BLaER1 (cell line): ENCODE results near the gene E2F4.
A peak's percentile ranks its signal among the peaks of the same experiment; 100 is the strongest.

Experiments used
- H3K27ac ChIP-seq: shearing (Covaris generic); formaldehyde crosslinking; 2 replicates; pipeline ENCODE4 v1.8.1; 2022
- H3K27me3 ChIP-seq: shearing (Covaris generic); formaldehyde crosslinking; 2 replicates; pipeline ENCODE4 v1.8.1; 2022
- H3K36me3 ChIP-seq: shearing (Covaris generic); formaldehyde crosslinking; 2 replicates; pipeline ENCODE4 v1.8.1; 2022
- H3K4me1 ChIP-seq: shearing (Covaris generic); formaldehyde crosslinking; 2 replicates; pipeline ENCODE4 v1.8.1; 2022
- H3K4me2 ChIP-seq: shearing (Covaris generic); formaldehyde crosslinking; 2 replicates; pipeline ENCODE4 v1.8.1; 2022
- H3K4me3 ChIP-seq: shearing (Covaris generic); formaldehyde crosslinking; 2 replicates; pipeline ENCODE4 v1.8.1; 2022
- H3K9ac ChIP-seq: shearing (Covaris generic); formaldehyde crosslinking; 2 replicates; pipeline ENCODE4 v1.8.1; 2022
- H3K9me3 ChIP-seq: shearing (Covaris generic); formaldehyde crosslinking; 2 replicates; pipeline ENCODE4 v1.8.1; 2022
- H4K20me1 ChIP-seq: shearing (Covaris generic); formaldehyde crosslinking; 2 replicates; pipeline ENCODE4 v1.8.1; 2022
- Cebpa-rat ChIP-seq: shearing (Covaris generic); IDR thresholded peaks from 2 replicates; pipeline ENCODE4 v1.8.1; 2022

Gene E2F4

GRCh38 chr16:67213197-67214019, 21.5 kb downstream of the E2F4 start:
- no peaks in the 10 kb centered on the region for H3K27me3 ChIP-seq
- no peak overlapping the region for H3K4me2 ChIP-seq
- H3K4me3 ChIP-seq, result no peak overlapping the region
- no peak for TF ChIP-seq Cebpa-rat
- no peaks in the 10 kb centered on the region for H3K9me3 ChIP-seq
- H3K27ac ChIP-seq, result no peak overlapping the region
- no peaks in the 10 kb centered on the region for H3K36me3 ChIP-seq
- H3K9ac ChIP-seq, result no peak overlapping the region
- H4K20me1 ChIP-seq, result no peaks in the 10 kb centered on the region
- H3K4me1 ChIP-seq, result peaks cover 33% of the 10 kb centered on the region

- Histone ChIP-seq H3K4me3 (no peak overlapping the region), H3K9me3 (no peaks in the 10 kb centered on the region), H3K27ac (no peak overlapping the region), H3K36me3 (no peaks in the 10 kb centered on the region), H3K4me1 (peaks cover 51% of the 10 kb centered on the region), H3K4me2 (no peak overlapping the region), H4K20me1 (no peaks in the 10 kb centered on the region), H3K9ac (no peak overlapping the region), H3K27me3 (no peaks in the 10 kb centered on the region)
- TF ChIP-seq Cebpa-rat, result no peak
These were observed 23.8 kb downstream of the E2F4 start for GRCh38 chr16:67215706-67216105.

GRCh38 chr16:67216612-67217490, 24.9 kb downstream of the E2F4 start:
- H3K9me3 ChIP-seq, result no peaks in the 10 kb centered on the region
- peaks cover 59% of the 10 kb centered on the region for H3K4me1 ChIP-seq
- no peaks in the 10 kb centered on the region for H3K36me3 ChIP-seq
- no peaks in the 10 kb centered on the region for H3K27me3 ChIP-seq
- peak overlapping the region; percentile 62 for H3K27ac ChIP-seq
- TF ChIP-seq Cebpa-rat, result no peak
- peak overlapping the region; percentile 45; the same call in 1 of the 2 replicates for H3K9ac ChIP-seq
- no peak overlapping the region for H3K4me3 ChIP-seq
- peak overlapping the region; percentile 81 for H3K4me2 ChIP-seq
- H4K20me1 ChIP-seq, result no peaks in the 10 kb centered on the region

- H3K36me3 ChIP-seq, result peaks cover 12% of the 10 kb centered on the region
- H3K27me3 ChIP-seq, result no peaks in the 10 kb centered on the region
- no peak overlapping the region for H3K27ac ChIP-seq
- peaks cover 51% of the 10 kb centered on the region for H3K4me1 ChIP-seq
- peaks cover 19% of the 10 kb centered on the region for H4K20me1 ChIP-seq
- H3K4me3 ChIP-seq, result no peak overlapping the region
- H3K9ac ChIP-seq, result no peak overlapping the region
- H3K4me2 ChIP-seq, result no peak overlapping the region
- H3K9me3 ChIP-seq, result no peaks in the 10 kb centered on the region
- TF ChIP-seq Cebpa-rat, result no peak
These were observed 32.0 kb downstream of the E2F4 start for GRCh38 chr16:67223992-67224391.

GRCh38 chr16:67226295-67226803, 34.4 kb downstream of the E2F4 start:
- no peaks in the 10 kb centered on the region for H3K9me3 ChIP-seq
- H4K20me1 ChIP-seq, result peaks cover 40% of the 10 kb centered on the region
- H3K4me2 ChIP-seq, result peak overlapping the region; percentile 91
- peak overlapping the region; percentile 87 for H3K4me3 ChIP-seq
- TF ChIP-seq Cebpa-rat, result no peak
- no peaks in the 10 kb centered on the region for H3K27me3 ChIP-seq
- peak overlapping the region; percentile 84 for H3K27ac ChIP-seq
- H3K9ac ChIP-seq, result peak overlapping the region; percentile 86
- peaks cover 35% of the 10 kb centered on the region for H3K36me3 ChIP-seq
- H3K4me1 ChIP-seq, result peaks cover 28% of the 10 kb centered on the region

GRCh38 chr16:67226804-67227566, 35.0 kb downstream of the E2F4 start, which contains the start of gene TMEM208:
TSS of gene TMEM208 (plus strand) at chr16:67227130. CDS start at chr16:67227219, 89 bp downstream.
- peak within 1 kb of the TSS; percentile 86 for H3K9ac ChIP-seq
- H3K27me3 ChIP-seq, result no peaks in the 10 kb centered on the region
- peak within 1 kb of the TSS; percentile 84 for H3K27ac ChIP-seq
- no peak for TF ChIP-seq Cebpa-rat
- peak within 1 kb of the TSS; percentile 95 for H3K4me2 ChIP-seq
- peaks cover 26% of the 10 kb centered on the region for H3K4me1 ChIP-seq
- peaks cover 40% of the 10 kb centered on the region for H4K20me1 ChIP-seq
- H3K4me3 ChIP-seq, result peak within 1 kb of the TSS; percentile 87
- H3K36me3 ChIP-seq, result peaks cover 42% of the 10 kb centered on the region
- H3K9me3 ChIP-seq, result no peaks in the 10 kb centered on the region

- Histone ChIP-seq H3K27ac (peak overlapping the region; percentile 84), H3K36me3 (peaks cover 47% of the 10 kb centered on the region), H4K20me1 (peaks cover 40% of the 10 kb centered on the region)
These were observed 35.6 kb downstream of the E2F4 start for GRCh38 chr16:67227567-67227921.

GRCh38 chr16:67228034-67228785, 36.3 kb downstream of the E2F4 start:
- Histone ChIP-seq H3K9ac (peak overlapping the region; percentile 86), H3K27ac (no peak overlapping the region), H3K4me2 (peak overlapping the region; percentile 95), H4K20me1 (peaks cover 40% of the 10 kb centered on the region), H3K4me1 (peaks cover 26% of the 10 kb centered on the region), H3K9me3 (no peaks in the 10 kb centered on the region), H3K36me3 (peaks cover 54% of the 10 kb centered on the region), H3K4me3 (peak overlapping the region; percentile 87), H3K27me3 (no peaks in the 10 kb centered on the region)
- TF ChIP-seq Cebpa-rat, result no peak

More at GRCh38 chr16:67227567-67227921, 35.6 kb downstream of the E2F4 start:
- Histone ChIP-seq H3K9me3 (no peaks in the 10 kb centered on the region), H3K27me3 (no peaks in the 10 kb centered on the region), H3K9ac (peak overlapping the region; percentile 86), H3K4me1 (peaks cover 26% of the 10 kb centered on the region), H3K4me3 (peak overlapping the region; percentile 87), H3K4me2 (peak overlapping the region; percentile 95)
- TF ChIP-seq Cebpa-rat, result no peak
